ENCODE results near the gene SH3GL2. TPM values are rescaled to one million over a fixed set of nuclear protein-coding genes. Genes with fewer than 3 reads are reported as not detected.

SH3GL2 gene
- total RNA-seq, 1 donor from 2014 or later = 0.79 TPM

- DNase-seq (ENCODE audit: low read depth, low spot score) = no peak
Observed at GRCh38 chr9:17653947-17654465, 75.1 kb downstream of the SH3GL2 start.

- DNase-seq (ENCODE audit: low read depth, low spot score) = no peak
Observed at GRCh38 chr9:17656889-17657288, 78.0 kb downstream of the SH3GL2 start.

DNA sequence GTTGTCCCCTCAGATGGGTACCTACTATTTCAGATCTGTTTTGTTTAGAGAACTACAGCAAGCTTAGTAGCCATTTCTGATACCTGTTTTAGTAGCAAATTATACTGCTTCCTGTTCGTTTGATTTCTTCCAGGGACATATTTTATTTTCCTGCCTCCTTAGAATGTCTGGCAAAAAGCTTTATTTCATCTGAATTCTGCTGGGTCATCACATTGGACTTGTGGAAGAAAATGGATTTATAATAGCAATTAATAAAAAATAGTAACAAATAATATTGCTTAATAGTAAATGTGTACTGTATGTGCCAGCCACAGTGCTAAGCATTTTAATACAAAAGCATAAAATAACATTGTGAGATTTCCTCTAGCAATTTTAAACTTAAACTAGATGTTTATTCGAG lies 79.4 kb downstream of the SH3GL2 start:
- no peak for DNase-seq (ENCODE audit: low read depth, low spot score)

DNA sequence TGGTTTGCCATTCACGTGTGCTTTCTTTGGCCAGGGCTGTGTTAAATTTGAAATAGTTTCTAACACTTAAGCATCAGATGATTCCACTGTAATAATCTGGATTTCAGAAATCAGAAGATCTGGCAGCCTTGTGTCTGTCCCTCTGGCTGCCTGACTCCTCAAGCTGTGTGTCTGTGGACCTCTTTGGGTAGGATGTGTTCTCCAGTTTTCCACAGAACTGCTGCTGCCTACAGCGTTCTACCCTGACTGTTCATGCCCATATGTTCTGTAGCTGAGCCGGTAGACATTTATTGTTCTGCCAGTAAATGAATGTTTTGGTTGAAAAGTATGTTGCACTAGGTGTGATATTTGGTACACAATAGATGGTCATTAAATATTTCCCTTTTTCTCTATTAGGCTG lies 81.3 kb downstream of the SH3GL2 start:
- DNase-seq (ENCODE audit: low read depth, low spot score) = no peak

- no peak for DNase-seq (ENCODE audit: low read depth, low spot score)
Observed at GRCh38 chr9:17665450-17665849, 86.6 kb downstream of the SH3GL2 start.

- no peak for DNase-seq (ENCODE audit: low read depth, low spot score)
Observed at GRCh38 chr9:17669206-17669605, 90.3 kb downstream of the SH3GL2 start.

GRCh38 chr9:17682684-17683083 lies 103.8 kb downstream of the SH3GL2 start:
- no peak for DNase-seq (ENCODE audit: low read depth, low spot score)

DNA sequence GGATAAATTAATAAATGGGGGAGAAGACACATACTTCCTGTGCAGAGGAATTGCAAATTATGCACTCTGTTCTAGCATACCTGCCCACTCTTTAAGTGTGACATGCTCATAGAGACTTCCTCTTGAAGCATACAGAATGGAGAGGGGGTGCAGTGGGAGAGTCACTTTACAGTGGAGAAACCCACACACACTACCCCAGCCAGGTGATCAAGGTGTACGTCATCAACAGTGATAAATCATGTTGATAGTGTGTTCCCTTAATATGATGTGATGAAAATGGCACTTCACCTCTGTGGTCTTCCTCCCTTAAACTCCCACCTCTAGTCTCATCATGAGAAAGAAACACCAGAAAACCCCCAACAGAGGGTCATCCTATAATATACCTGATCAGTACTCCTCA lies 110.0 kb downstream of the SH3GL2 start:
- DNase-seq (ENCODE audit: low read depth, low spot score) = no peak

GRCh38 chr9:17694336-17694735 lies 115.5 kb downstream of the SH3GL2 start:
- no peak for DNase-seq (ENCODE audit: low read depth, low spot score)

DNA sequence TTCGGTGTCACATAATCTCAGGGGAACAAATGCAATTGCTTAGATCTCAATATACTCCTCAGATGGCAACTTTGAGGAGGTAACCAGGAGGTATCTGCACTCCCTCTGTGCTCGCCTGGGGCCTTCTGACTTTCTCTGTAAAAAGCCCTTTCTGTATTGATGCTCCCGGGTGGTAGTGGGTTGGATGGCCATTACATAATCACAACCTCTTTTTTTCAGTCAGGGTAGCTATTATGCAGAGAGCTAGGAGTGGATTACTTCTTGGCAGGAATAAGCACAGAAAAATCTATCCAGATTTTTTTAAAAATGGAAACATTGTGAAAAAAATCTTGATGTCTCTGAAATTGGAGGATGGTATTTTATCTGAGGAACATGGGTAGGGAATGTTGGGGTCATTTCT lies 116.6 kb downstream of the SH3GL2 start:
- DNase-seq (ENCODE audit: low read depth, low spot score) = no peak

DNA sequence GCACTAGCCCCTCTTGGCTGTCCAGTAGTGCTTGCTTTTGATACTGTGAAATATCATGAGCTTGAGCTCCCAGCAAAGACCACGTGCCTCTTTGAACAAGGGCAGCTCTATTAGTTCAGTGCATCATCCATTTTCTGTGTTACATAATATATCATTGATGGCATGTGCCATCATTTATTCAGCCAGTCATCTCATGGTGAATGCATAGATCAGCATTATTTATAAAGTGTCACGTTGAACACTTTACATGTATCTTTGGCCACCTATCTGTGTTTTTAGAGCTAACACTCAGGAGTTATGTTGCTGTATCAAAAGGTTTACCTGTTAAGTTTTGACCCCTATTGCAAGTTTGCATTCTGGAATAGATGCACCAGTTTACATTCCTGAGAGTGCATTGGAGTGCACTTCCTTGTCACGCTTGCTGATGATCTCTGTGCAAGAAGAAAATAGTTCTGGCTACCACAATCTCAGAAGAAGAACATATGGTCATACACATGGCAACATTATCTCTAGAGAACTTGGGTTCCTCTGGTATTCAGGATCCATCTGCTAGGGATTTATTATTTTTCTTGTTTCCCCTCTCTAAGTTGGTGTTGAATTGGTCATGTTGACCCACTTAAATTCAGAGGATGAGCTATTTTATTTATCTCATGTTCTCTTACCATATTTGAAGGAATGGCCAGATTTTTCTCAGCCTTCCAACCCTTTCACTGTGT lies 120.9 kb downstream of the SH3GL2 start:
- DNase-seq (ENCODE audit: low read depth, low spot score) = no peak

- DNase-seq (ENCODE audit: low read depth, low spot score) = no peak
Observed at GRCh38 chr9:17706347-17706746, 127.5 kb downstream of the SH3GL2 start.

DNA sequence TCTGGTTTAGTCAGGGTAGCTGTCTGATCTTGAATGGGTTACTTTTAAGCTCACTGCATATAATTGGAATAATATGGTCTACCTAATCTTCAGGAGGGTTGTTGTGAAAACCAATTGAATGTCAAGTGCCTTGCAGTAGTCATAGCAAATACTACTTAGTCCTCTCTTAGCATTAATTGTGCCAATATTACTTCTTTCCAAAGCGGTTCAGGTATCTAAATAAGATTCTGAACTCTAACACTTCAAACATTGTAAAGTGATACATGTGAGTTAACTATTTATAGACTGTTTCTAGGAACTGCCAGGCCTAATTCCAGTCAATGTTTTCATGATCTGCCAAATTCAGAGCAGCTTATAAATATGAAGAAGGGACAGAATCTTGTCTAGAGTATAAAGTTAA lies 140.2 kb downstream of the SH3GL2 start:
- no peak for DNase-seq (ENCODE audit: low read depth, low spot score)

DNA sequence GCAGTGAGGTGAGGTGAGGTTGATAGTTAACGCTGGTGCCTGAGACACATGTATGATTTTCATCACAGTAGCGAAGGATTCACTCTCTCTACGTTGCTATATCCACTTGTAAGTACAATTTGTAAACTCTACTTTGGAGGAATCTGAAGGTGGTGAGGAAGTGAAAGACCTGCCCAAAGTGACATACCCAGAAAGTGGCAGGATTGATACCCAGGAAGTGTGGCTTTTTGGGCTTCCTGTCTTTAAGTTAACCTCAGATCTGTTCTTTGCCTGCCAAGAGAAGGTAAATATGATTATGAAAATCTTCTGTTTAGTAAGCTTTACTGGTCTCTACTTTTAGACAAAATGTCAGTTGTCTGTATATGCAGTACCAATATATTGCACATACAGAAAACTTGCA lies 143.1 kb downstream of the SH3GL2 start:
- no peak for DNase-seq (ENCODE audit: low read depth, low spot score)

DNA sequence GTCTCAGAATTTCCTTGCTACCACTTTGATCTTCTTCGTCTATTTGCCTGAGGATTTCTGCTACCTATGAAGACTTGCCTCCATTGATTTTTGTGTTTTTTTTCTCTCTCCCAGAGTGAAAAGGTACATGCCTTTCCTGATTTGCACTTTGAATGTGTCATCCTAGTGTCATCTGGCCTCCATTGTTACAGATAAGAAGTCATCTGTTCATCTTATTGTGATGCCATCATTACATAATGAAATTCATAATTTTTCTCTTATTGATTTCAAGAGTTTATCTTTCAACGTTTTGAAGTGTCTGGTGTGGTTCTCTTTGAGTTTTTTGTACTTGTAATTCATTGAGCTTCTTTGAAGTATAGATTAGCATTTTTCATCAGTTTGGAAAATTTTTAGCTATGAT lies 144.8 kb downstream of the SH3GL2 start:
- no peak for DNase-seq (ENCODE audit: low read depth, low spot score)

DNA sequence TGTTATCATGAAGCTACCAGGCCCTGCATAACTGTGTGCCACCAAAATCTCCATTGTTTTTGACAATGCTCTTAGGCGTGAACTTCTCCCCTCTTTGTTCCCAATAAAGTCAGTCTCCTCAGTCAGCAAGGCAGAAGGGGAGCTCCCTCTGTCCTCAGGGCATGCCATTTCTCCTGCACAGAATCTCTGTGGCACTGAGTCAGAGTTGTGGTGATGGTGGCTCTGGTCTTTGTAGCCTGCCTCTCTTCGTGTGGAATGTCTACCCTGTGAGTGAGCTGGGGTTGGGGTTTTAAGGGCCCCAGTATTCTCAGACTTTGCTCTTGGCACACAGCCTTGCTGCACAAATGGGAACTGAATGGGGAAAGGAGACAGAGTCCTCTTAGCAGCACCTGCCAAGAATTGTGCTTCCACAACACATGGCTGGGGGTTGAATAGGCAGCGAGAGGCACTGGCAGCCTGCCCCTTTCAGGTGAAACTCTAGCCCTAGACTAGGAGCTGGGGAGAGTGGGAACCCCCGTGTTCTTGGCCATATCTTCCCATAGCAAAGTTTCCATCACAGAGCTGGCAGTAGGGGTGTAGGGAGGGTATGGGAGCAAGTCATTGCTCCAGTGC lies 146.6 kb downstream of the SH3GL2 start:
- no peak for DNase-seq (ENCODE audit: low read depth, low spot score)

- no peak for DNase-seq (ENCODE audit: low read depth, low spot score)
Observed at GRCh38 chr9:17726298-17726697, 147.4 kb downstream of the SH3GL2 start.

GRCh38 chr9:17730899-17731298 lies 152.0 kb downstream of the SH3GL2 start:
- no peak for DNase-seq (ENCODE audit: low read depth, low spot score)

DNA sequence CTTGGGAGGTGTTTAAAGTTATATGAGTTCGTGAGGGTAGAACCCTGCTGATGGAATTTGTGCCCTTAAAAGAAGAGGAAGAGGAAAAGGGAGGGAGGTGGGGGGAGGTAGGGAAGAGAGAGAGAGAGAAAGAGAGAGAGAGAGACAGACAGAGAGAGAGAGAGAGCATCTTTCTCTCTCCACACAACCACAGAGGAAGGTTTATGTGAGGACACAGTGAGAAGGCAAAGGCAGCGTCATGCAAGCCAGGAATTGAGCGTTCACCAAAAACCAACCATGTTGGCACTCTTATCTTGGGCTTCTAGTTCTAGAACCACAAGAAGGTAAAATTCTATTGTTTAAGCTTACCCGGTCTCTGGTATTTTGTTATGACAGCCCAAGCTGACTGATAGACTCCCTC lies 152.4 kb downstream of the SH3GL2 start:
- no peak for DNase-seq (ENCODE audit: low read depth, low spot score)

DNA sequence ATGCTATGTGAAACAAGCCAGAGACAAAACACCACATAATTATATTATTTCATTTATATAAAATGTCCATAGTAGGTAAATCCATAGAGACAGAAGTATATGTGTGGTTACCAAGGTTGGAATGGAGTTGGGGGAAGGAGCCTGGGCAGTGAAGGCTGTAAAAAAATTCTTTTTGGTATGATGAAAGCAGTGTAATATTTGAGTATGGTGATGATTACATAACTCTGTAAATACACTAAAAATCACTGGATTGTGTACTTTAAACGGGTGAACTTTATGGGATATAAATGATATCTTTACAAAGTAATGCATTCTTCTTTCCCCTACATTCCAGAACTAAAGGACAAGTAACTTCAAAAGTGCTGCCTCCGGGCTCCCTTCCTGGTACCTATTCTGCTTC lies 155.8 kb downstream of the SH3GL2 start:
- no peak for DNase-seq (ENCODE audit: low read depth, low spot score)

DNA sequence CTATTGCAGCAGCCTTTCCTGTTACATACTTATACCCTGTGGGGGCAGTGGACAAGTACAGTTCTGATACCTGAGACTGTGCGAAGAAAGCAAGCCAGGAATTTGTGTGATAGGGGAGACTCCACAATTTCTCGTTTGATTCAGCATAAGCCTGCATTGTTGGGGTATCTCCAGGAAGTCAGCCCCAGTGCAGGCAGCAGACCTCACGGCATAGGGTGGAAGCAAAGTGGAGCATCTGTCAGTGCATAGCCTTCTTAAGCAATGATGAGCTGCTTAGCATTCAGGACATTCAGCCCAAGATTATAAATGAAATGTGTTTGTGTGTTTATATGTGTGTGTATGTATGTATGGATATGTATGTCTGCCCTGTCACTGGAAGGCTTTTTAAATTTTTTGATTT lies 157.0 kb downstream of the SH3GL2 start:
- no peak for DNase-seq (ENCODE audit: low read depth, low spot score)

- DNase-seq (ENCODE audit: low read depth, low spot score) = no peak
Observed at GRCh38 chr9:17739022-17739421, 160.2 kb downstream of the SH3GL2 start.

GRCh38 chr9:17739736-17740135 lies 160.9 kb downstream of the SH3GL2 start:
- DNase-seq (ENCODE audit: low read depth, low spot score) = no peak

All from pulmonary artery endothelial cell (primary cell).